Astrocyte (in vitro differentiated cells and primary cell): ENCODE measurements around the gene PRSS50. TPM values are rescaled to one million over a fixed set of nuclear protein-coding genes. Genes with fewer than 3 reads are reported as not detected.
A peak's percentile ranks its signal among the peaks of the same experiment; 100 is the strongest.

Experiments
- DNase-seq: peaks from one replicate; pipeline ENCODE4 v3.0.0-alpha.2; 2010; ENCODE audit warnings: low read depth
- FAIRE-seq: peaks from 2 replicates; lab custom pipeline; 2011; peaks lifted over from hg19 to GRCh38; lab: Jason Lieb, UNC
- H2AFZ ChIP-seq: 2 replicates; pipeline ENCODE4 v1.6.0; 2012; ENCODE audit warnings: low read depth, low read length, inconsistent platforms
- H3K27ac ChIP-seq: 2 replicates; pipeline ENCODE4 v1.5.1; 2011; ENCODE audit warnings: low read depth, low read length, inconsistent platforms
- H3K27me3 ChIP-seq: 2 replicates; pipeline ENCODE4 v1.6.0; 2011; ENCODE audit warnings: low read length, inconsistent platforms; ENCODE audit not compliant: insufficient read depth
- H3K36me3 ChIP-seq: 2 replicates; pipeline ENCODE4 v1.5.1; 2011; ENCODE audit warnings: low read length, inconsistent platforms; ENCODE audit not compliant: insufficient read depth
- H3K4me1 ChIP-seq: 2 replicates; pipeline ENCODE4 v1.5.1; 2011; ENCODE audit warnings: low read length, inconsistent platforms; ENCODE audit not compliant: insufficient read depth
- H3K4me2 ChIP-seq: 2 replicates; pipeline ENCODE4 v1.6.0; 2012; ENCODE audit warnings: low read length, inconsistent platforms
- H3K4me3 ChIP-seq: 2 replicates; pipeline ENCODE4 v1.5.1; 2011; ENCODE audit warnings: low read depth, mild to moderate bottlenecking, low read length, inconsistent platforms; ENCODE audit not compliant: insufficient read depth
- H3K79me2 ChIP-seq: 2 replicates; pipeline ENCODE4 v1.6.0; 2012; ENCODE audit warnings: mild to moderate bottlenecking, low read length, inconsistent platforms; ENCODE audit not compliant: insufficient read depth
- H3K9ac ChIP-seq: 2 replicates; pipeline ENCODE4 v1.6.0; 2012; ENCODE audit warnings: mild to moderate bottlenecking, low read length, inconsistent platforms
- H3K9me3 ChIP-seq: 2 replicates; pipeline ENCODE4 v1.5.1; 2012; ENCODE audit warnings: low read depth, mild to moderate bottlenecking, low read length, inconsistent platforms; ENCODE audit not compliant: insufficient read depth
- H4K20me1 ChIP-seq: 2 replicates; pipeline ENCODE4 v1.6.0; 2012; ENCODE audit warnings: low read length, inconsistent platforms; ENCODE audit not compliant: insufficient read depth
- H3K27ac Mint-ChIP-seq: one replicate; pipeline ENCODE4 v1.8.0; 2021; ENCODE audit warnings: mild to moderate bottlenecking, mixed read lengths; ENCODE audit not compliant: unreplicated experiment
- H3K27me3 Mint-ChIP-seq: one replicate; pipeline ENCODE4 v1.8.0; 2021; ENCODE audit warnings: low read depth, mixed read lengths; ENCODE audit not compliant: unreplicated experiment
- H3K36me3 Mint-ChIP-seq: one replicate; pipeline ENCODE4 v1.8.0; 2021; ENCODE audit warnings: low read depth, mixed read lengths; ENCODE audit not compliant: unreplicated experiment
- H3K4me1 Mint-ChIP-seq: one replicate; pipeline ENCODE4 v1.8.0; 2021; ENCODE audit warnings: low read depth, mixed read lengths; ENCODE audit not compliant: unreplicated experiment
- H3K4me3 Mint-ChIP-seq: one replicate; pipeline ENCODE4 v1.8.0; 2021; ENCODE audit warnings: mild to moderate bottlenecking, moderate library complexity, mixed read lengths; ENCODE audit not compliant: unreplicated experiment
- H3K9me3 Mint-ChIP-seq: one replicate; pipeline ENCODE4 v1.8.0; 2021; ENCODE audit warnings: mild to moderate bottlenecking, mixed read lengths; ENCODE audit not compliant: unreplicated experiment
- EZH2 ChIP-seq: IDR thresholded peaks from 2 replicates; pipeline ENCODE4 v1.6.1; 2012; ENCODE audit warnings: mild to moderate bottlenecking, low read length, inconsistent platforms; ENCODE audit not compliant: insufficient read depth
- total RNA-seq: library from RNA; stranded (reverse); gene quantifications from 2 replicates; pipeline ENCODE4 v1.2.1, GENCODE V29; 2021
- TF ChIP-seq, protein P1 (sequence below): IDR thresholded peaks from 2 replicates; pipeline ENCODE4 v1.5.1; 2011; ENCODE audit warnings: low read depth, mild to moderate bottlenecking, inconsistent platforms, low read length, moderate library complexity; ENCODE audit not compliant: insufficient read depth

The PRSS50 gene
- total RNA-seq, 1 donor from 2014 or later: not detected

- no peak overlapping the region for H3K4me3 Mint-ChIP-seq
- DNase-seq: no peak
- H3K4me1 Mint-ChIP-seq: peaks cover 6% of the 10 kb centered on the region
- no peaks in the 10 kb centered on the region for H3K36me3 Mint-ChIP-seq
- Histone ChIP-seq H4K20me1 (no peaks in the 10 kb centered on the region), H3K9ac (no peak overlapping the region), H3K27ac (no peak overlapping the region), H2AFZ (no peak overlapping the region), H3K4me1 (no peaks in the 10 kb centered on the region), H3K4me3 (no peak overlapping the region), H3K36me3 (no peaks in the 10 kb centered on the region), H3K9me3 (no peaks in the 10 kb centered on the region), H3K27me3 (peaks cover 18% of the 10 kb centered on the region), H3K79me2 (no peaks in the 10 kb centered on the region), H3K4me2 (no peak overlapping the region)
- no peak for FAIRE-seq
- H3K9me3 Mint-ChIP-seq: no peaks in the 10 kb centered on the region
- TF ChIP-seq, protein P1, sequence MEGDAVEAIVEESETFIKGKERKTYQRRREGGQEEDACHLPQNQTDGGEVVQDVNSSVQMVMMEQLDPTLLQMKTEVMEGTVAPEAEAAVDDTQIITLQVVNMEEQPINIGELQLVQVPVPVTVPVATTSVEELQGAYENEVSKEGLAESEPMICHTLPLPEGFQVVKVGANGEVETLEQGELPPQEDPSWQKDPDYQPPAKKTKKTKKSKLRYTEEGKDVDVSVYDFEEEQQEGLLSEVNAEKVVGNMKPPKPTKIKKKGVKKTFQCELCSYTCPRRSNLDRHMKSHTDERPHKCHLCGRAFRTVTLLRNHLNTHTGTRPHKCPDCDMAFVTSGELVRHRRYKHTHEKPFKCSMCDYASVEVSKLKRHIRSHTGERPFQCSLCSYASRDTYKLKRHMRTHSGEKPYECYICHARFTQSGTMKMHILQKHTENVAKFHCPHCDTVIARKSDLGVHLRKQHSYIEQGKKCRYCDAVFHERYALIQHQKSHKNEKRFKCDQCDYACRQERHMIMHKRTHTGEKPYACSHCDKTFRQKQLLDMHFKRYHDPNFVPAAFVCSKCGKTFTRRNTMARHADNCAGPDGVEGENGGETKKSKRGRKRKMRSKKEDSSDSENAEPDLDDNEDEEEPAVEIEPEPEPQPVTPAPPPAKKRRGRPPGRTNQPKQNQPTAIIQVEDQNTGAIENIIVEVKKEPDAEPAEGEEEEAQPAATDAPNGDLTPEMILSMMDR: no peak
- no peak for TF ChIP-seq EZH2
- no peak overlapping the region for H3K27ac Mint-ChIP-seq
- H3K27me3 Mint-ChIP-seq: peaks cover 30% of the 10 kb centered on the region
Observed at GRCh38 chr3:46699676-46700523, 17.8 kb downstream of the PRSS50 start.

GRCh38 chr3:46695962-46696894 lies 21.4 kb downstream of the PRSS50 start:
- Histone ChIP-seq H3K4me2 (no peak overlapping the region), H3K4me1 (peaks cover 12% of the 10 kb centered on the region), H4K20me1 (no peaks in the 10 kb centered on the region), H3K79me2 (no peaks in the 10 kb centered on the region), H3K27ac (no peak overlapping the region), H3K9ac (no peak overlapping the region), H3K27me3 (peaks cover 4% of the 10 kb centered on the region), H3K9me3 (no peaks in the 10 kb centered on the region), H3K4me3 (no peak overlapping the region), H3K36me3 (no peaks in the 10 kb centered on the region), H2AFZ (no peak overlapping the region)
- FAIRE-seq: no peak
- no peaks in the 10 kb centered on the region for H3K9me3 Mint-ChIP-seq
- H3K36me3 Mint-ChIP-seq: no peaks in the 10 kb centered on the region
- peaks cover 8% of the 10 kb centered on the region for H3K27me3 Mint-ChIP-seq
- DNase-seq: no peak
- peak overlapping the region; percentile 53 for H3K27ac Mint-ChIP-seq
- peaks cover 8% of the 10 kb centered on the region for H3K4me1 Mint-ChIP-seq
- TF ChIP-seq EZH2: no peak
- TF ChIP-seq, protein P1: no peak
- no peak overlapping the region for H3K4me3 Mint-ChIP-seq
